HG02759 (cell line): ENCODE measurements around the gene HDAC7.

Source experiments
- ATAC-seq: cut with Tn5 transposase; IDR thresholded peaks from one replicate; pipeline ENCODE4 v1.9.1; 2021; ENCODE audit warnings: mild to moderate bottlenecking, moderate library complexity; ENCODE audit not compliant: unreplicated experiment

The HDAC7 gene

GRCh38 chr12:47819896-47820630 is at the start of gene HDAC7:
HDAC7 (minus strand) TSS chr12:47819903; CDS start chr12:47819785, 118 bp downstream.
- ATAC-seq = peak; percentile 42

GRCh38 chr12:47868552-47869031 is 48.9 kb upstream of the HDAC7 start:
- ATAC-seq = peak; percentile 72

- ATAC-seq = peak; percentile 23
Observed at GRCh38 chr12:47868041-47868440, 48.3 kb upstream of the HDAC7 start.

- no peak for ATAC-seq
Observed at GRCh38 chr12:47867495-47867941, 47.8 kb upstream of the HDAC7 start.

GRCh38 chr12:47864646-47865235 is 45.0 kb upstream of the HDAC7 start:
- ATAC-seq = no peak

GRCh38 chr12:47863985-47864384 is 44.3 kb upstream of the HDAC7 start:
- no peak for ATAC-seq

- no peak for ATAC-seq
Observed at GRCh38 chr12:47863467-47863866, 43.8 kb upstream of the HDAC7 start.

- ATAC-seq = no peak
Observed at GRCh38 chr12:47862881-47863280, 43.2 kb upstream of the HDAC7 start.

- no peak for ATAC-seq
Observed at GRCh38 chr12:47862167-47862750, 42.6 kb upstream of the HDAC7 start.

- no peak for ATAC-seq
Observed at GRCh38 chr12:47860873-47861272, 41.2 kb upstream of the HDAC7 start.

- no peak for ATAC-seq
Observed at GRCh38 chr12:47860279-47860841, 40.7 kb upstream of the HDAC7 start.

GRCh38 chr12:47858511-47859266 is 39.0 kb upstream of the HDAC7 start:
- no peak for ATAC-seq

- no peak for ATAC-seq
Observed at GRCh38 chr12:47856721-47857575, 37.2 kb upstream of the HDAC7 start.

- ATAC-seq = no peak
Observed at GRCh38 chr12:47856094-47856493, 36.4 kb upstream of the HDAC7 start.

- ATAC-seq = no peak
Observed at GRCh38 chr12:47855502-47855901, 35.8 kb upstream of the HDAC7 start.

GRCh38 chr12:47854531-47854930 is 34.8 kb upstream of the HDAC7 start:
- no peak for ATAC-seq

GRCh38 chr12:47852096-47852571 is 32.4 kb upstream of the HDAC7 start:
- ATAC-seq = no peak

- ATAC-seq = no peak
Observed at GRCh38 chr12:47851303-47851952, 31.7 kb upstream of the HDAC7 start.
